Activated CD8-positive, alpha-beta memory T cell treated with anti-CD3 and anti-CD28 coated beads for 24 hours (primary cell): ENCODE data around the gene RAD9A.

Experiments used
- DNase-seq: peaks from one replicate; pipeline ENCODE4 v3.0.0-alpha.2; 2020

Gene RAD9A

DNA sequence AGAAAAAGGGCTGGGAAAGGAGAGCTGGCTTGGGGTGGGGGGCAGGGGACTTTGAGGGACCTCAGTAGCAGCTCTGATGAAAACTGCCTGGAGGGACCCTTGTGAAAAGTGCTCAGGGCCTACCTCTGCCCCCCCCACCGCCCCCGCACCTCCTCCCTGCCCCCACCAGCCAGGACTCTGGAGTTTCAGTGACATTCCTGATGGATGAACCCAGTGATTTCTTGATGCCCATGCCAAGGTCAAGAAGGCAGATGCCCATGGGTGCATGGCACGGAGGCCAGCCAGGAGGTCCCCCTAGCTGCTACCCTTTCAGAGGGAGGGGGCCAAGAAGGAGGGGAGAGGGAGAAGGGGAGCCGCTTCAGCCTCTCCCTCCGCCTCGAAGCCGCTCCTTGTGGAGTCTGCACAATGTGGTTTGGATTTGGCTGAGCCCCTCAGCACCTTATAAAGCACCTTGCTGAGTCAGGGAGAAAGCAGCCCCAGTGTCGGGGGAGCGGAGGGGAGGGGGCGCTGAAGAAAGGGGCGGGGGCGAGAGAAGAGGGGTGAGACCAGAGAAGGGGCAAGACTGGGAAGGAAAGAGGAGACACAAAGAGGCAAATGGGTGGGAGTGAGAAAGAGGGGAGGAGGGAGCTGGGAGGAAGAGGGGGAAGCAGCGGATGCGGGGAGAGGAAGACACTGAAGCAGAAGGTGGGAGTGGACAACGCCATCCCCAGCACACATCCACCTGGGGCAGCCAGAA is 16.3 kb upstream of the RAD9A start:
- no peak for DNase-seq

DNA sequence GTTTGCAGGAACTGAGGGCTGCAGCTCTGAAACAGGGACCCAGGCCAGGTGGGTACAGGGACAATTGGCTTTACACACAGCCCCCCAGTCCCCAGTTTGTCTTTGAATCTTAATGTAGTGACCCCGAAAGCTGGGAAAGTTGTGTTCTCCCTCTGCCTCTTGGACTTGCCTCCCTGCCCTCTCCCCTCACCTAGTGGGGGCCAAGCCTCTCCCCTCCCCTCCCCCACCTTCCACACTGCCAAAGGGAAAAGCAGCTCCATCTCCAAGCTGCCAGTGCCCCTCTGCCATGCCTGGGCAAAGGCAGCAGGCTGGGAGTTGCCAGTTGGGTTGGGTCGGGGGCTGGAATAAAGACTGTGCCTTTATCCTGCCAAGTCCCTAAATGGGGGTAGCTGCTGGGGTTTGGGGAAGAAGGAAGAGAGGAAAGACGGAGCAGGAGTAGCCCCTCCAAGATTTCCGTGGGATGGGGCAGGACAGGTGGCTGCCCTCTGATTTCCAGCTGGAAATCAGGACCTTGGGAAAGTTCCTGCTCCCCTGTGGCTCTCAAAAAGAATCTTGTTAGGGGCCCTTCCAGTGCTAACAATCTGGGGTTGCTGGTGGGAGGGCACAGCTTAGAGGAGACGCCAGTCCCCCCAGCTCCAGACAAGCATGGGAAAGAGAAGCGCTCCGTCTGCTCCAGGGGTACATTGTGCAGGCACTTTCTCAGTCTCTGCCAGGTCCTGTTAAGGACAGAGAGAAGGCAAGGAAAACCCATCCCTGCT is 15.5 kb upstream of the RAD9A start:
- DNase-seq = no peak

DNA sequence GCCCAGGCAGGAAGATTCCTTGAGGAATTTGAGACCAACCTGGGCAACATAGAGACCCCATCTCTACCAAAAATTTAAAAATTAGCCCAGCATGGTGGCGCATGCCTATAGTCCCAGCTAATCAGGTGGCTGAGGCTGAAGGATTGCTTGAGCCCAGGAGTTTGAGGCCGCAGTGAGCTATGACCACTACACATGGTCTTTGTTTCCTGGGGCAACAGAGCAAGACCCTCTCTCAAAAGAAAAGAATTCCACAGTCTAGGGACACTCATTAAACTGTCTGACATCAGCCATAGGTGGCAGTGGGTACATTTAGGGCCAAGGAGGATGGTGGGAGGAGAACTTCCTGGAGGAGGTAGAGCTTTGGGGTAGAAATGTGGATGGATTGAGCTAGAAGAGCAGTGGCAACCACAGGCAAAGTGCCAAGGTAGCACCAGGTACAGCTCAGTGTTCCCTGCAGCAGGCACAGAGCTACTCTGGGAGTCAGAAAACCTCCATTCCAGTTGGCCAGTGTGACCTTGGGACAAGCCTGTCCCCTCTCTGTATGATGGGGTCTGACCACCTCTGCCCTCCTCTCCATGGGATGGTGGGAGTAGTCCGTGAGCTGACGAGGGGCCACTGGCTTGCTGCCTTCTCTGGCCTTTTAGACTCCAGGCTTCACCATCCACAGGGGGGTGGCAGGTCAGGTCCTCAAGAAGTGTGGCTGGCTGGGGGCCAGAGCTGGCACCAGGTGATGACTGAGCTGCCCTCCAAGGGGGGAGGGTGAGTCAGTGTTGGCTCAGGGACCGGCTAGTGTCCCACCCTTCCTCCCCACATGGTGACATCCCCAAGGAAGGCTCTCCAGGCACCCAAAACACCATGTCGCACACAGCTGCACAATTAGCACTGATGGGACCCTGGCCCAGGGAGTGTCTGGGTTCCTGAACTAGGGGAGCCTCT is 14.6 kb upstream of the RAD9A start:
- no peak for DNase-seq

- DNase-seq = no peak
Observed at GRCh38 chr11:67378544-67378943, 13.2 kb upstream of the RAD9A start.

DNA sequence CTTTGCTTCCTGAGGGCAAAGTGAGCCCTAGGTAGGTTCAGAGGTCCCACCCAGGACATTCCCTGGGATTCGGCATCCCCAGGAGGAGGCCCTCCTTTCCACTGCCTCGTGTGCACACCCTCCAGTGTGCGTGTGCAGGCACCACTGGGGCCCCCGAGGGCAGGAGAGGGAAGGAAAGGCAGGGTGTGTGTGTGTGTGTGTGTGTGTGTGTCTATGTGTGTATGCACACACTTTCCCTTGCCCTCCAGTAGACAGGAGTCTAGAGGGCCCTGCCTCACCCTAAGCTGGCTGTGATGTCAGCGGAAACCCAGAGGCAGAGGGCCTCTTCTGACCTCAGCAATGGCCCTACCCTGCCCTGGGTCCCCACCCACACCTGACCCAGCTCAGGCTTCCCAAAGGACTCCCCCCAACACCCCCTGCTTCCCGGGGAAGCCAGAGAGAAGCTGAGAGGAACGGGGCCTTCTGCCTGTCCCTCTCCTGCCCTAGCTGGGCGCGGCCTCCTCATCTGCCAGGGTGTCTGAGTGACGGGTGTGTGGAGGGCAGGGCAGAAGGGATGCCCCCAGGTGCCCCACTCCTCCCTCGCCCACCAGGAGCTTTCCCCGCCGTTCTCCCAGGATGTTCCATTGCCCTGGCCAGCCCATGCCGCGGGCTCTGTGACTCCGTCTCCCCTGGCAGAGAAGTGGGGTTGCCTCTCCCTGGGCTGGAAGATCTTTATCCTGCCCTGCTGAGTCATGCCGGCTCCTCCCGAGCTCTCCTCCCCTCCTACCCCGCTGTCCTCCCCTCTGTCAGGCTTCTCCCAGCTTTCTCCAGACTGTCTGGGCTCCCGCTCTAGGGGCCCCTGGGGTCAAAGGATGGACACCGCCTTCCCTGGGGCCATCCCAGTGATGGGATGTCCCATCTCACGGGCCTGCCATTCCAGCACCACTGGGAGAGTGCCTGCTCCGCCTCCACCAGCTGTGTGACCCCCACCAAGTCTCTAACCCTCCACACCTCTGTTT is 12.4 kb upstream of the RAD9A start:
- no peak for DNase-seq

- no peak for DNase-seq
Observed at GRCh38 chr11:67381244-67381972, 10.4 kb upstream of the RAD9A start.

DNA sequence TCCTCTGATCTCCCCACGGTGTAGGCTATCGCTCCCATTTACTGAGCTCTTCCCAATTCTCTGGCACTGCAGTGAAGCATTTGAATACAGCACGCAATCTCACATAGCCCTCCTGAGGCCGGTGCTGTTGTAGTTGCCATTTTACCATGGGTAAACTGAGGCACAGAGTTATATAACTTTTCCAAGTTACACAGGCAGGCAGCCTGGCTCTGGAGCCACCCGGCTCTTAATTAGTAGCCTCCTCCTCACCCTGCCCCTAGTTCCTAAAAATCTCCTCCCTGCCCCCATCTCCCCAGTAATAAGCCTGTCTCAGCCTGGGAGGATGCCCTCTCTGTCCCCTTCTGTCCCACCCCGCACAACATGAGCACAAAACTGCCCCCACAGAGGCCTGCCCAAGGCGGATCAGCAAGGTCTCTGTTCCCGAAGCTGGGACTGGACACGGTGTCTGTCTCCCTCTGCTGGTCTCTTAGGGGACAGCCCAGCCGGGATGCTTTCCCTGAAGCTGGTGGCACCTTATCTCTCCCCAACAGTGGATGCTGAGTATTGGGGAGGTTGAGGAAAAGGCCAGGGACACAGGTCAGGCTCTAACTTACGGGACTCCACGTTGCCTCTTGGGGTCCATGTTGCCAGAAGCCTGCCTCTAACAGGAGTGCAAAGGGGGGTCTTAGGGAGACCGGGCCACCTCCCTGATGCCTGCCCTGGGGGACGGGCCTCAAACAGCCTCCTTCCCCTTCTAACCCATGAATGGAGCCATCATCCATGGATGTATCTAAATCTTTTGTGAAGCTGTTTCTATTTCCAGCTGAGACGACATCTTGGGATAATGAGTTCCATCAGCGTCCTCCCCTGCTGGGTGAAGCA is 9.3 kb upstream of the RAD9A start:
- peak; percentile 94 for DNase-seq

GRCh38 chr11:67384851-67385366 is 6.9 kb upstream of the RAD9A start:
- DNase-seq = no peak

GRCh38 chr11:67387069-67387468 is 4.7 kb upstream of the RAD9A start:
- DNase-seq = no peak

GRCh38 chr11:67387518-67387917 is 4.3 kb upstream of the RAD9A start:
- DNase-seq = no peak

- peak; percentile 82 for DNase-seq
Observed at GRCh38 chr11:67389477-67389876, 2.3 kb upstream of the RAD9A start.

GRCh38 chr11:67390947-67391303 is 861 bp upstream of the RAD9A start:
- no peak for DNase-seq

GRCh38 chr11:67392183-67392715 is 463 bp downstream of the RAD9A start:
- DNase-seq = no peak

DNA sequence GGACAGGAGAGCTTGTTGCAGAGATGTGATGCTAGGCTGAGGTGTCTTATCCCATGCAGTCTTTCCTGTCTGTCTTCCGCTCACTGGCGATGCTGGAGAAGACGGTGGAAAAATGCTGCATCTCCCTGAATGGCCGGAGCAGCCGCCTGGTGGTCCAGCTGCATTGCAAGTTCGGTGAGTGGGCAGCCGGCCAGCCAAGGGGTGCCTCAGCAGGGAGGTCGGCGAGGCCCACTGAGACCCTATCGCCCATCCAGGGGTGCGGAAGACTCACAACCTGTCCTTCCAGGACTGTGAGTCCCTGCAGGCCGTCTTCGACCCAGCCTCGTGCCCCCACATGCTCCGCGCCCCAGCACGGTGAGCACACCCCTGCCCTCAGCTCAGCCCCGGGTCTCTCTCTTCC is 1.7 kb downstream of the RAD9A start:
- DNase-seq = no peak

DNA sequence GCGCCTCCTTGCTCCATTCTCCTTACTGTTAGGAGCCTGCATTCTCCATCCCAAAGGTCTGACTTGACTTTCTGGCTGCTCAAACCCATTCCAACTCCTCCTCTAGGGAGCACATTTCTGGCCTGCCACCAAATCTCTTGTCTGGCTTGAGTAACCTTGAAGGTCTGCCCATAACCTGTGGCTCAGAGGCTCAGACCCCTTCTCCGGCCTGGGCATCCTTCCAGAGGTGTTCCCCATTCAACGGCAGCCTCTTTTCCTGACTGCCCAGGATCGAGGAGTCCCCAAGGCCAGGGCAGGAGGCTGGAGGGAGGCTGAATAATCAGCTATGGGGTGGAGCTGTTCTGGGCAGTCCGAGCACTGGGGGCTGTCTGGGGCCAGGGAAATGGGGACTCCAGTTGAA is 2.2 kb downstream of the RAD9A start:
- DNase-seq = no peak

DNA sequence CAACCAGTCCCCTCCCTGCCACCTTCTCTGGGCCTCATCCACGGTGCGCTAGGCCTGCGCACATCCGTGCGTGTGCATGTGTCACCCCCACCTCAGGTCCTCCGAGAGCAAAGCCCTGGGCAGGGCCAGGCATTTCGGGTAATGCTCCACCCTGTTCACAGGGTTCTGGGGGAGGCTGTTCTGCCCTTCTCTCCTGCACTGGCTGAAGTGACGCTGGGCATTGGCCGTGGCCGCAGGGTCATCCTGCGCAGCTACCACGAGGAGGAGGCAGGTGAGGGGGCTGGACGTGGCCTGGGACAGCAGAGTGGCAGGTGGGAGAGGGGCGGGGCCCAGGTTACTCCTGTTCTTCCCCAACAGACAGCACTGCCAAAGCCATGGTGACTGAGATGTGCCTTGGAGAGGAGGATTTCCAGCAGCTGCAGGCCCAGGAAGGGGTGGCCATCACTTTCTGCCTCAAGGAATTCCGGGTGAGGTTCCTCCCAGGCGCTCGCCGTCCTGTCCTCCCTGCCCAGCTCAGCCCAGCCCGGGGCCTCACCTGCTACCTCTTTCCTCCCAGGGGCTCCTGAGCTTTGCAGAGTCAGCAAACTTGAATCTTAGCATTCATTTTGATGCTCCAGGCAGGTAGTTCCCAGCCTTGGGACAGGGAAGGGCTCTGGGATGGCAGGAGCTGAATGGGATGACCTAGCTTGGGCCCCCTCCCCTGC is 3.9 kb downstream of the RAD9A start:
- DNase-seq = no peak

- DNase-seq = no peak
Observed at GRCh38 chr11:67396259-67396581, 4.4 kb downstream of the RAD9A start.

- DNase-seq = no peak
Observed at GRCh38 chr11:67396587-67397389, 5.0 kb downstream of the RAD9A start.

- DNase-seq = no peak
Observed at GRCh38 chr11:67397536-67397935, 5.8 kb downstream of the RAD9A start.
